RCC 7860 (cell line): Measurements from ENCODE around the gene VPS35.
A peak's percentile ranks its signal among the peaks of the same experiment; 100 is the strongest.
"Not testable (repeated sequence)": the region's sequence is repeated elsewhere in the genome, so short reads cannot be mapped to it uniquely, and the experiment has no call there.

ENCODE experiments used
- DNase-seq: peaks from one replicate; pipeline ENCODE4 v3.0.0-alpha.2; 2015; ENCODE audit warnings: low spot score
- FAIRE-seq: peaks from 2 replicates; lab custom pipeline; 2012; peaks lifted over from hg19 to GRCh38; lab: Jason Lieb, UNC

VPS35 gene

DNA sequence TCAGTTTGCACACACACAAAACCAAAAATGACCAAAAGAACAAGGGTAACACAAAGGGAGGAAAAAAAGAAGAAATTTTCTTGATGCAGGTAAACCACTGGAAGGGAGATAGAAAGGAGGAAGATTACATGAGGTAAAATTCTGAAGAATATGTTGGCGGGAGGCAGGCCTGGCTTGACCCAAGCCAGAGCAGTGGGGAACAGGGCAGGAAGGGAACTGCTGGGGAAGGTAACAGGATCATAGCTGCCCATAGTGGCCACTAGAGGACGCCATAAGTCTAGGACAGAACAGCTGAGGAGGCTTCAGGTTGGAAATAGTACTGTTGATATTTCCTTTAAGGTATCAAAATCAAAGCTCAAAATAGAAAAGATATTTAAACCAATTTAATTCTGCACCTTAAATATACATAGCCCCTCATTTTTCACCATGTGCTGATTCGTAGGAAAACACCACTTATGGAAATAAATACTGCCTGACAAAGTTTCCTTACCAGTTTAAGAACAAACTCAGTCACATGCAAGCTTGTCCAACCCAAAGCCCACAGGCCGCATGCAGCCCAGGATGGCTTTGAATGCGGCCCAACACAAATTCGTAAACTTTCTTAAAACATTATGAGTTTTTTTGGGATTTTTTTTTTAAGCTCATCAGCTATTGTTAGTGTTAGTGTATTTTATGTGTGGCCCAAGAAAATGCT is 15.5 kb downstream of the VPS35 start:
- DNase-seq = peak; percentile 47
- FAIRE-seq = no peak

GRCh38 chr16:46662123-46662522 is 26.9 kb downstream of the VPS35 start:
- DNase-seq = no peak
- no peak for FAIRE-seq

DNA sequence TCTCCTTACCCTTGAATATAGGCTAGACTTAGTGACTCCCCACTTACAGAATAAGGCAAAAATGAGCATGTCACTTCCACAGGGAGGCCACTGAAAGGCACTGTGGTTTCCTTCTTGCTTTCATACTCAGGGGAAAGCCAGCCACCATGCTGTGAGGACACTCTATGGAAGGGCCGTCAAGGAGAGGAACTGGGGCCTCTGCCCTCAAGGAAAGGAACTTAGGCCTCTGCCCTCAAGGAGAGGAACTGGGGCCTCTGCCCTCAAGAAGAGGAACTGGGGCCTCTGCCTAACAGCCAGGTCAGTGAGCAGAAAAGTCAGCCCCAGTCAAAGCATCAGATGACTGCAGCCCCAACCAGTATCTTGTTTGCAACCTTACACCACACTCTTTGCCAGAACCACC is 30.1 kb downstream of the VPS35 start:
- FAIRE-seq (no peak), DNase-seq (no peak)

- no peak for DNase-seq
- FAIRE-seq = no peak
Measured at GRCh38 chr16:46651305-46651704, 37.7 kb downstream of the VPS35 start.

- DNase-seq = no peak
- no peak for FAIRE-seq
Measured at GRCh38 chr16:46650254-46650623, 38.7 kb downstream of the VPS35 start.

DNA sequence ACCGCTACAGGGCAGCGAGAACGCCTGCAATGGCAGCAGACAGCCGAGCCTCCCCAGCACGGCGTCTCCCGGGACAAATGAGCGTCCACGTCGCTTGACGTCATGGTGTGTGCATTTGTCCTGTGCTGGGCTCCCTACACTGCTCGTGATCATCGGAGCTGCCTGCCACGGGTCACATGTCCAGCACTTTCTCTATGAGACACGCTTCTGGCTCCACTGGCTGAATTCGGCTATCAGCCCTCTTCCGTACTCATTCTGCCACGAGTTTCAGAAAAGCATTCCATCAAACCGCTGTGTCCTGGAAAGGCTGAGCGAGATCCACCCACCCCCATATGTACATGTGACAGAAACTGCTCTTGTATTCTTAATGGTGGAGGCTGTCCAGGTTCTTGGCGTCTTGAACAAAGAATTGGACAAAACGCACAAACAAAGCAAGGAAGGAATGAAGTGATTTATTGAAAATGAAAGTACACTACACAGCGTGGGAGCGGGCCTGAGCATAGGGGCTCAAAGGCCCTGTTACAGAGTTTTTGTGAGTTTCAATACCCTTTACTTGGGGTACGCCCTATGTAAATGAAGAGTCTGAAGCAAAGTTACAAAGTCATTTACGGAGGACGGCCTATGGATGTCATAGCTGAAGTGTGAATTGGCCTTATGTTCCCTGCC is 39.3 kb downstream of the VPS35 start:
- no peak for FAIRE-seq
- DNase-seq = no peak

GRCh38 chr16:46648656-46649055 is 40.3 kb downstream of the VPS35 start:
- no peak for FAIRE-seq
- DNase-seq = no peak

- FAIRE-seq (no peak), DNase-seq (no peak)
Measured at GRCh38 chr16:46638947-46639925, 49.7 kb downstream of the VPS35 start.

GRCh38 chr16:46632778-46633733 is 55.9 kb downstream of the VPS35 start:
- no peak for FAIRE-seq
- no peak for DNase-seq

GRCh38 chr16:46629331-46630219 is 59.4 kb downstream of the VPS35 start:
- DNase-seq = peak; percentile 9
- FAIRE-seq = no peak

DNA sequence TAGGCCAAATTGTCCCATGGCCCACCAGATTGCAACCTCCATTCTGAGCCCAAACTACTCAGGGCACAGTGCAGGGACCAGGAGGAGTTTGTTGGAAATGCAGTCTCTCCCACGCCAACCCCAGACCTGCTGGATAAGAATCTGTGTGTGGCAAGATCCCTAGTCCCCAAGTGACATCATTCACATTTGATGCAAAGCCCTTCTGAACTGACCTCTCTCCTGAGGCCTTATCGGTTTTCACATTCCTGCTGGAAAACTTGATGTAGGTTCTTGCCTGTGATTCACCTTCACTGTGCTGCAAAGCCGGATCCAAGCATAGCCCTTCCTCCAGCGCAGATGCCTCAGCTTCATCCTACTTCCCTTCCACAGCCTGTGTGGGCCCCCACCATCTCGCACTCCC is 61.2 kb downstream of the VPS35 start:
- no peak for FAIRE-seq
- DNase-seq = no peak

DNA sequence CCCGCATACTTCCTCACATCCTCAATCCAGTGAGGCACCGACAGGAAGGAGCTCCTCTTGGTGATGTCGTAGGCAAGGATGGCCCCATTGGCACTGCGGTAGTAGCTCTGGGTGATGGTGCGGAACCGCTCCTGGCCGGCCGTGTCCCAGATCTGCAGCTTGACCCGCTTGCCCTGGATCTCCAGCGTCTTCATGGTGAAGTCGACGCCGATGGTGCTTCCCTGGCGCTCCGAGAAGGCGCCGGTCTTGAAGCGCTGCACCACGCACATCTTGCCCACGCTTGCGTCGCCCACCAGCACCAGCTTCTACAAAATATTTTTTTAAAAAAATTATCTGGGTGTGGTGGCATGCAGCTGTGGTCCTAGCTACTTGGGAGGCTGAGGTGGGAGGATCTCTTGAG is 62.3 kb downstream of the VPS35 start:
- not testable (repeated sequence) for DNase-seq, FAIRE-seq

- not testable (repeated sequence) for DNase-seq, FAIRE-seq
Measured at GRCh38 chr16:46624862-46625261, 64.1 kb downstream of the VPS35 start.

DNA sequence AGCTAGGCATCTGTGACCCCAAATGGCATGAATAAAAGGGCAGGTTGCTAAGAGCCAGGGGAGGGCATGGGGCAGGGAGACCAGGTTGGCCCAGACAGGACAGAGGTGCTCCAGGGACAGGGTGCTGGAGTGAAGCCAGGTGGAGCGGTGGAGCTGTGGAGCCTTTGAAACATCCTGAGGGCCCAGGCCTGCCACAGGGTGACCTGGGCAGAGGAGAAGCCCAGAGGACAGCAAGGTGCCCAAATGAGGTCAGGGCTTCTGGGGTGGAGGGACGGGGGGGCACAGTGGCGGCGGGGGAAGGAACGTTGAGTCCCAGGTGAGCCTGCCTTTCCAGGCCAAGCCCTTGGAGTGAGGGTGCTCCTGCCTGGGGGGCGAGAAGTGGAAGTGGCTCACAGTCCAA is 65.3 kb downstream of the VPS35 start:
- not testable (repeated sequence) for FAIRE-seq

DNA sequence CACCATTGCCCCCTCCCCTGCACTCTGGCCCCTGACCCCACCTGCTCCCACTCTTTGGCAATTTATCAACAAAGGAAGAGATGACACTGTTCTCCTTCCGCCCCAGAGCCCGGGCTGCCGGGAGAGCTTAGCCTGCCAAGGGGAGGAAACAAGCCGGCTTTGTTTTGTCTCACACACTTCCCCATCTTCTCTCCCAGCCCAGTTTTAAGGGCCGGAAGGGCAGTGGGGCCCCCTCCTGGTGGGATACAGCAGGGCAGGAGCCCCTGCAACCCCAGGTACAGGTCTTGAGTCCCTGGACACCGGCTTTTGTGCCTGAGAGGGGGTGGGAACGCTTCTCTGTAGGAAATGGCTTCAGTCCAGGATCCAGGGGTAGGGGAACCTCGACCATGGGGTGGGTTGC is 65.7 kb downstream of the VPS35 start:
- DNase-seq, FAIRE-seq: not testable (repeated sequence)

More for the DNA sequence above, 65.3 kb downstream of the VPS35 start:
- DNase-seq = not testable (repeated sequence)

- DNase-seq = no peak
- FAIRE-seq = no peak
Measured at GRCh38 chr16:46621934-46622676, 66.9 kb downstream of the VPS35 start.

DNA sequence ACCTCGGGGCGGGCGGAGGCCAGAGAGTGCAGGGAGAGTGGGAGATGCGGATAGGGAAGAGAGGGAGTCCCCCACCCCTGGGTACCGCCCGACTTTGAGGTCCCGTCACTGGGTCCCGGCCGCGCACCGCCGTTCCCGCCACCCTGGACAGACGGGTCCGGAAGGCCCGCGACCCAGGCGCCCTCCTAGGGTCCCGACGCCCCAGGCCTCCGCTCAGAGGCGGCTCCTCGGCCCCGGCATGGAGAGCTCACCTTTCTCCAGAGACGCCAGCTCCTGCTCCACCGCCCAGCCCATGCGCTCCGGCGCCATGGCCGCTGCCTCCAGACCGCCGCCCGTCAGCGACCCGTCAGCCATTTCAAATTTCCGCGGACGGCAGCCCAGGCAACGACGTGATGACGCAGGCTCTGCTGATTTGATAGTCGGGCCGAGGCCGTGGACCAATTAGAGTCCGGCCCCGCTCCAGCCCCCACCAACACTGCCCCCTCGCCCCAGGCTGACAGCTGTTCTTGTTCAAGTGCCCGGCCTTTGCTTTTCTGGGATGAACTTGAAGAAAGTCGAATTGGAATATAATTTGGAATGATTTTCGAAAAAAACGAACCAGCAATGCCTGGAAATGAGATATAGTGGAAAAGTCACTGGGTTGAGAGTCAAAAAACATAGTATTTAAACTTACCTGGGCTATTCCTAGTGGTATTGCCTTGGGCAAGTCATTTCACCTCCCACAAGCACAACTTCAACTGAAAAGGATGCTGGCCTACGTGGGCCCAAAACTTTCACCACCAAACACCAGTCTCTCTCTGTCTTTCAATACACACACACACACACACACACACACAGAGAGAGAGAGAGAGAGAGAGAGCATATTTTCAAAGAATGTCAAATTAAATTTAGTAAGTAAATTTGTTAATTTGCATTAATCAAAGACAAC is 67.7 kb downstream of the VPS35 start, which contains the start of gene SHCBP1:
TSS of gene SHCBP1 (minus strand) at position 374 of the 928 bp plus-strand sequence. CDS start at position 354, 20 bp downstream.
- DNase-seq (peak; percentile 68), FAIRE-seq (peak; percentile 62)
